Gastroesophageal sphincter (tissue), 4 donors: ENCODE data around the gene GTPBP1. TPM values are rescaled to one million over a fixed set of nuclear protein-coding genes. Genes with fewer than 3 reads are reported as not detected.

Source experiments
- ATAC-seq: fragments of 150-250 bp; one replicate; pipeline ENCODE4 v1.9.1; 2016; ENCODE audit warnings: mild to moderate bottlenecking, moderate library complexity
- H3K27ac ChIP-seq, 4 donors: fragments of 200-600 bp; sonication (generic) in 3 of 4; 1 replicate in 3 of 4; 2 replicates in 1 of 4; pipeline ENCODE4 v1.5.1; 2016 to 2019
- H3K27me3 ChIP-seq: fragments of 200-600 bp; sonication (generic); one replicate; pipeline ENCODE4 v1.5.1; 2019
- H3K36me3 ChIP-seq, 2 donors: fragments of 200-600 bp; sonication (generic); one replicate each; pipeline ENCODE4 v1.5.1; 2019; ENCODE audit warnings: control low read depth in 1 of 2
- H3K4me1 ChIP-seq, 3 donors: fragments of 200-600 bp; sonication (generic); 1 replicate in 2 of 3; 2 replicates in 1 of 3; pipeline ENCODE4 v1.5.1; 2016 to 2019; ENCODE audit warnings: control low read depth in 2 of 3
- H3K4me3 ChIP-seq, 2 donors: fragments of 200-600 bp; sonication (generic); one replicate each; pipeline ENCODE4 v1.5.1; 2019; ENCODE audit warnings: mild to moderate bottlenecking in 1 of 2, moderate library complexity in 1 of 2
- H3K9me3 ChIP-seq, 3 donors: fragments of 200-600 bp; sonication (generic); one replicate each; pipeline ENCODE4 v1.5.1; 2017 to 2019; ENCODE audit warnings: control low read depth in 2 of 3
- EP300 ChIP-seq: sonication (generic); formaldehyde crosslinking; IDR thresholded peaks from one replicate; pipeline ENCODE4 v1.6.1; 2017; ENCODE audit warnings: antibody characterized with exemption, mild to moderate bottlenecking
- POLR2A ChIP-seq, 2 donors: fragments of 450-650 bp; IDR thresholded peaks; one replicate each; pipeline ENCODE4 v1.6.1; 2017; ENCODE audit warnings: antibody characterized with exemption in 2 of 2, mild to moderate bottlenecking in 2 of 2, moderate library complexity in 1 of 2
- POLR2AphosphoS5 ChIP-seq: sonication (generic); formaldehyde crosslinking; IDR thresholded peaks from one replicate; pipeline ENCODE4 v1.6.1; 2017; ENCODE audit warnings: antibody characterized with exemption
- WGBS, 2 donors: methylation state at CpG; one replicate each; pipeline ENCODE4 v1.1.5; 2018; ENCODE audit warnings: low coverage in 1 of 2; 5-methylcytosine and 5-hydroxymethylcytosine counted together
- total RNA-seq, 4 donors: library from RNA; depleted of rRNA; stranded (reverse); fragments of >200 nt; gene quantifications; one replicate each; pipeline ENCODE4 v1.1.0, GENCODE V29; 2016
- TF ChIP-seq, protein P1 (sequence below), 4 experiments: fragments of 200-600 bp in 2 of 4; fragments of 450-650 bp in 2 of 4; sonication (generic) in 1 of 4; IDR thresholded peaks; one replicate each; pipeline ENCODE4 v1.5.1; 2017 to 2019; ENCODE audit warnings: antibody characterized with exemption in 4 of 4, mild to moderate bottlenecking in 2 of 4, moderate library complexity in 2 of 4

Gene GTPBP1
- 10 to 100 TPM; 46.9 to 63.0 (median 51.6) TPM for total RNA-seq

GRCh38 chr22:38705235-38706100, at the start of gene GTPBP1:
Gene GTPBP1, plus strand, starts transcription at chr22:38705944. Its CDS starts 12 bp downstream, at chr22:38705956.
- peak; percentile 91 for ATAC-seq
- Histone ChIP-seq H3K9me3 (no peaks in the 10 kb centered on the region), H3K27me3 (no peaks in the 10 kb centered on the region), H3K4me1 (peaks cover 6 to 53% (median 14%) of the 10 kb centered on the region in 3 donors), H3K36me3 (peaks cover 0 to 15% of the 10 kb centered on the region in 2 donors), H3K4me3 (peak within 1 kb of the TSS; percentile 85 to 88), H3K27ac (peak within 1 kb of the TSS; percentile 87 to 100 (median 99))
- WGBS, 2 donors: 0% methylated on average over 5 to 18 of the region's 55 CpGs
- TF ChIP-seq, protein P1, sequence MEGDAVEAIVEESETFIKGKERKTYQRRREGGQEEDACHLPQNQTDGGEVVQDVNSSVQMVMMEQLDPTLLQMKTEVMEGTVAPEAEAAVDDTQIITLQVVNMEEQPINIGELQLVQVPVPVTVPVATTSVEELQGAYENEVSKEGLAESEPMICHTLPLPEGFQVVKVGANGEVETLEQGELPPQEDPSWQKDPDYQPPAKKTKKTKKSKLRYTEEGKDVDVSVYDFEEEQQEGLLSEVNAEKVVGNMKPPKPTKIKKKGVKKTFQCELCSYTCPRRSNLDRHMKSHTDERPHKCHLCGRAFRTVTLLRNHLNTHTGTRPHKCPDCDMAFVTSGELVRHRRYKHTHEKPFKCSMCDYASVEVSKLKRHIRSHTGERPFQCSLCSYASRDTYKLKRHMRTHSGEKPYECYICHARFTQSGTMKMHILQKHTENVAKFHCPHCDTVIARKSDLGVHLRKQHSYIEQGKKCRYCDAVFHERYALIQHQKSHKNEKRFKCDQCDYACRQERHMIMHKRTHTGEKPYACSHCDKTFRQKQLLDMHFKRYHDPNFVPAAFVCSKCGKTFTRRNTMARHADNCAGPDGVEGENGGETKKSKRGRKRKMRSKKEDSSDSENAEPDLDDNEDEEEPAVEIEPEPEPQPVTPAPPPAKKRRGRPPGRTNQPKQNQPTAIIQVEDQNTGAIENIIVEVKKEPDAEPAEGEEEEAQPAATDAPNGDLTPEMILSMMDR (IDR thresholded peaks at IDR 0.05): peak in 1 of 4 experiments; percentile 41
- peak; percentile 73 for TF ChIP-seq POLR2AphosphoS5
- no peak for TF ChIP-seq EP300
- TF ChIP-seq POLR2A (IDR thresholded peaks at IDR 0.05): peak; percentile 83 to 90

DNA sequence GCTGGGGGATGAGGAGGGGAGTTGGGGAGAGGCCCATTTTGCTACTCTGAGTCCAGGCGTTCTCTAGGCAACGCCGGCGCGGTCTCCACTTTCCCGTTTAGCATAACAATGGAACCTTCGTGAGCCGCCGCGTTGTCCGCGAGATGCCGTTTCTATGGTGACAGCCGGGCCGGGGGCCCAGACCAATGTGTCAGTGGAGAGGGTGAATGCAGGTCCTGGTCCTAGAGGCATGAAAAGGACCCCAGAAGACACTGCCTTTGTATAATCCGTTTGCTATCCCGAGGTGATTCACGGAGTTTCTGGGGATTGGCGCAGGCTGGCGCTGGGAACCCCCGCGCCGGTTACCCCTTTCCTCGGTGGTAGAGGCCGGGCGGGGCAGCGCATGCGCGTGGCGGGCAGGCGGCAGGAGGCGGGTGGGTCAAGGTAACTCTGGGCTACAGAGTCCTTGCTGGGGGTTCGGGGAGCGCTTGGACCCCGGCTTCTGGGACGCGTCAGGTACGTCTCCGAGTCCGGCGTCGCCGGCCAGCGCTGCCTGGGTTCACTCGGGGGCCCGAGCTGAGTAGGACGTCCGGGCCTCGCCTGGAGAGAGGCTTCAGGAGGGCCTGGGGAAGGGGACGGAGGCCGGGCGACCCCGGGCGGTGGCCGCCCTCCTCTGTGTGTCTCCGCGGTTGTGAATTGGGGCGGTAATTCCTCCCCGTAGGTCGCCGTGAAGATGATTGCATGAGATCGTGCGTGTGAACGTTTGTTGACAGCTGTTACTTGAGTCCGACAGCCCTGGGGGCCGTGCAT, 49.3 kb upstream of the GTPBP1 start, which contains the start of the genes CBY1 and FAM227A:
CBY1 (plus strand) TSS at position 383 of the 789 bp plus-strand sequence. CDS start 11,417 bp downstream, outside the sequence.
FAM227A (minus strand) TSS at position 137 of the 789 bp plus-strand sequence. CDS start 6,224 bp downstream, outside the sequence.
- Histone ChIP-seq H3K27me3 (no peaks in the 10 kb centered on the region), H3K27ac (peak within 1 kb of the TSS; percentile 74 to 94 (median 90)), H3K4me1 (peaks cover 0 to 29% (median 8%) of the 10 kb centered on the region in 3 donors), H3K36me3 (peaks cover 0 to 11% of the 10 kb centered on the region in 2 donors), H3K4me3 (peak within 1 kb of the TSS; percentile 90 to 96), H3K9me3 (no peaks in the 10 kb centered on the region)
- 0% methylated on average over 2 of the region's 66 CpGs for WGBS, 2 donors
- peak; percentile 49 for TF ChIP-seq POLR2AphosphoS5
- TF ChIP-seq, protein P1 (IDR thresholded peaks at IDR 0.05): peak in 2 of 4 experiments; percentile 10 to 12
- no peak for TF ChIP-seq EP300
- peak; percentile 47 to 52 for TF ChIP-seq POLR2A (IDR thresholded peaks at IDR 0.05)
- peak; percentile 94 for ATAC-seq

GRCh38 chr22:38657045-38657909, 48.5 kb upstream of the GTPBP1 start:
- Histone ChIP-seq H3K27me3 (no peaks in the 10 kb centered on the region), H3K36me3 (peaks cover 0 to 16% of the 10 kb centered on the region in 2 donors), H3K4me3 (peak overlapping the region; percentile 90 to 96), H3K27ac (peak overlapping the region; percentile 74 to 94 (median 90)), H3K4me1 (peaks cover 0 to 29% (median 8%) of the 10 kb centered on the region in 3 donors), H3K9me3 (no peaks in the 10 kb centered on the region)
- WGBS, 2 donors: 0 to 7% methylated on average over 2 to 16 of the region's 16 CpGs
- ATAC-seq: no peak
- TF ChIP-seq EP300 (no peak), POLR2A (IDR thresholded peaks at IDR 0.05) (no peak), POLR2AphosphoS5 (no peak)
- TF ChIP-seq, protein P1 (IDR thresholded peaks at IDR 0.05): no peak

DNA sequence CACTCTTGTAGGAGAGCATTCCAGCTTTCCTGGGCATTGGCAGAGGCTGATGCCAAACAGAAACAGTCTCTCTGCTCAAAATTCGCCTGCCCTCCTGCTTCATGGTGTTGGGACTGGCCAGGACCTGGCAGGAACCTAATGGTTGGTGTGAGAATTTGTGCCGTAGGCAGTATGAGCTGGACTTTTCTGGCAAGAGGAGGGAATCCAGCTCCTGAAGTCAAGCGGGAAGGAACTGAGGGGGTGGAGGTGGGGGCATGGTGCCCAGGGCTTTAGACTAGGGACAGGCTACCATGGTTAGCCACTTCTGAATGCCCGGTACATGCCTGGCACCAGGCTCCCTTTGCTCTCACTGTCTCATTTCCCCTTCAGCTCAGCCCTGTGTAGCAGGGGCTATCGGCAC, 30.9 kb upstream of the GTPBP1 start:
- TF ChIP-seq, protein P1 (IDR thresholded peaks at IDR 0.05): no peak
- TF ChIP-seq POLR2A (IDR thresholded peaks at IDR 0.05) (no peak), EP300 (no peak), POLR2AphosphoS5 (no peak)
- no peaks in the 10 kb centered on the region for H3K27me3 ChIP-seq
- peaks cover 0 to 42% of the 10 kb centered on the region in 2 donors for H3K36me3 ChIP-seq
- H3K9me3 ChIP-seq: no peaks in the 10 kb centered on the region
- no peak overlapping the region for H3K27ac ChIP-seq
- no peak for ATAC-seq
- WGBS, 2 donors: 53 to 88% methylated on average over 1 to 4 of the region's 5 CpGs
- H3K4me3 ChIP-seq: no peak overlapping the region
- no peaks in the 10 kb centered on the region for H3K4me1 ChIP-seq
